GM18867 (cell line): ENCODE results near the gene SNCA.

Experiments used
- ATAC-seq: cut with Tn5 transposase; IDR thresholded peaks from one replicate; pipeline ENCODE4 v1.9.1; 2021; ENCODE audit warnings: mild to moderate bottlenecking, moderate library complexity; ENCODE audit not compliant: unreplicated experiment

SNCA gene

GRCh38 chr4:89820010-89820409 is 17.0 kb downstream of the SNCA start:
- ATAC-seq: no peak

GRCh38 chr4:89814362-89814761 is 22.6 kb downstream of the SNCA start:
- ATAC-seq: no peak

GRCh38 chr4:89813197-89813596 is 23.8 kb downstream of the SNCA start:
- ATAC-seq: no peak

- no peak for ATAC-seq
Observed at GRCh38 chr4:89807441-89808140, 29.4 kb downstream of the SNCA start.

DNA sequence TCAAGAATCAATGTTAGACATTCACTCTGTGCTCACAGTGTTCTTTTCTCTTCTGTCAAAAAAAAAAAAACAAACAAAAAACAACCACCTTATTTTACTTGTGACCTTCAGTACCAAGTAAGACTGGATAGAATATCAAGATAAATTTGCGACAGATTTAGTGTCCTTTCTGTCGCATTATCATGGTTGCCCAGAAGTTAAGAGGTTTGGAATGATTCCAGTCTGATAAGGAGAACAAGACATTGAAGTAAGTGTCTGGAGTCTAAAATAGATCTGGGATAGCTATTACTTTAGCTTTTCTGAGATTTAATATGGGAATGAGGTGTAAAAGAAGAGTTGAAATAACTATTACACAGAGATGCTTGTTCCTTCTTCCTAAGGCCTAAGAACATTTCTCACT is 31.7 kb downstream of the SNCA start:
- no peak for ATAC-seq

GRCh38 chr4:89803915-89804314 is 33.0 kb downstream of the SNCA start:
- no peak for ATAC-seq

- no peak for ATAC-seq
Observed at GRCh38 chr4:89803036-89803435, 33.9 kb downstream of the SNCA start.

DNA sequence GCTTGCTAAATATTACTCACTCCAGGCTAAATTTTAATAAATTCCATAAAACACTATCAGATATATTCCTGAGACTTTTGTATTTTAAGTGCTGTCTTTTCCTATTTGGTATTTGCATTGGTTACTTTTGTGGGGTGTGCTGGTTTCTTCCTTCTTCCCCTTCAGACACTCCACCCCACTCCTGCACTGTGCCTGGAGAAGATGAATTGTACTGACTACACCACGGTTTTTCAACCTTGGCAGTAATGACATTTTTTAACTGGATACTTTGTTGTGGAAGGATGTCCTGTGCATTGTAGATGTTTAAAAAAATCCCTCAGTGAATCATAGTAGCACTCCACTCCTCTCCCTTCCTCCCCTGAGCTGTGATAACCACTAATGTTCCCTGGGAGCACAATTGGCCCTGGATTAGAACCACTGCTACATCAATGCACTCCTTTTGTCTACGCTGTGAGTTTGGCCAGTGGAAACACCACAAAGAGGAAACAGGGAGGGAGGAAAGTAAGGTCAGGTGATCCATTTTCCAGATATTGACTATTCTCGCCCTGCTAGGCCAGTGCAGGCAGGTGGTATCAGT is 36.3 kb downstream of the SNCA start:
- ATAC-seq: no peak

- no peak for ATAC-seq
Observed at GRCh38 chr4:89800012-89800516, 36.9 kb downstream of the SNCA start.

GRCh38 chr4:89799071-89799470 is 37.9 kb downstream of the SNCA start:
- no peak for ATAC-seq

DNA sequence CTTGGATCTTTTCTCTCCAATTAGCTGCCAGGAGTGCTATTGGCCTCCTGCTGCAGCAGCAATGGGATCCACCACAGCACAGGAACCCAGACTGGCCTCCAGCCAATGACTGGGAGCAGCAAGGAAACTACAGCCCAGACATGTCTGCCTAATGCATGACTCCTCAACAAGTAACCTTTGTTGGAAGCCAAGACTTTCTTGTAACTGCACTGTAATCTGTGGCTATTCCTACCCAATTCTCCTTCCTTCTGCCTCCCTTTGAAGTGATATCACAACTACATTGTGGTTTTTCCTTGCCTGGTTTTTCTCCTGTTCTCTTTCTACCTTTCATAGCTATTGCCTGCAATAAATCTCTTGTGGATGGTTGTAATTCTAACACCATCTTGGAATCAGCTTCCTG is 39.8 kb downstream of the SNCA start:
- no peak for ATAC-seq

DNA sequence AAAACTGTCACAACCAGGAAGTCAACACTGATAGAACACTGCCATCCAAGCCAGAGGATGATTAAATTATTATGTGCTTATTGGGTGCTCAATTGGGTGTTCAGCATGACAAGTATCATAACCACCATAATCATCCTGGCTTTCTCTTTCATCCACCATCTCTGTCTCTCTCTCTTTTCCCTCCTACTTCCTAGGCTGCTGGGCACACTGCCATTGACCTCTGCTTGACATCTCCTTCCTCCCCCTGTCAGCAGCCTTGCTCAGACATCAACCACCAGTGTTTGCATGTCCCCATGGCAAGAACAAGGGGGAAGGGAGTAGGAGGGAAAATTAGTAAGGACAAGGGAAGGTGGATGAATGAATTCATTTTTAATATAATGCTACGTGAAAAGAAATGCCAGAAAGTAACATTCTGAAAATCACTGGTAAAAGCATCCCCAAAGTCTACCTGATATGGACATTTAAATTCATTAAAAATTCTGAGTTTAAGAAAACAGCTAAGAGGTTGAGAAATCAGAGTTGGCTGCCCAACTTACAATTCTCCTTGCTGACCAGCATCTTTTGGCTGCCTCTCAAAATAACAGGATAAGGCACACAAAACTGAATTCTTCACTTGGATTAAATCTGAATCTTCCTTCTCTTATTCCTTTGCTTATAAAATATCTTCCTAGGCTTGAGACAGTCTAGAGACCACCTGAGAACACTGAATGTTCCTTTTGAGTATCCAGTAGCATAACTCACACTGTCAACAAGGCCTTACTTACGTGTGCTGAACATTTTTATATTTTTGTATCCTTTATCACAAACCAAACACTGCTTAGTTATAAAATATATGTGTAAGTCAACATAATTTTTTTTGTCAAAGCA is 48.5 kb downstream of the SNCA start:
- ATAC-seq: no peak

- ATAC-seq: no peak
Observed at GRCh38 chr4:89784686-89785231, 52.2 kb downstream of the SNCA start.

- no peak for ATAC-seq
Observed at GRCh38 chr4:89781321-89781720, 55.6 kb downstream of the SNCA start.

- ATAC-seq: no peak
Observed at GRCh38 chr4:89773805-89774204, 63.2 kb downstream of the SNCA start.

GRCh38 chr4:89769856-89770255 is 67.1 kb downstream of the SNCA start:
- ATAC-seq: no peak

DNA sequence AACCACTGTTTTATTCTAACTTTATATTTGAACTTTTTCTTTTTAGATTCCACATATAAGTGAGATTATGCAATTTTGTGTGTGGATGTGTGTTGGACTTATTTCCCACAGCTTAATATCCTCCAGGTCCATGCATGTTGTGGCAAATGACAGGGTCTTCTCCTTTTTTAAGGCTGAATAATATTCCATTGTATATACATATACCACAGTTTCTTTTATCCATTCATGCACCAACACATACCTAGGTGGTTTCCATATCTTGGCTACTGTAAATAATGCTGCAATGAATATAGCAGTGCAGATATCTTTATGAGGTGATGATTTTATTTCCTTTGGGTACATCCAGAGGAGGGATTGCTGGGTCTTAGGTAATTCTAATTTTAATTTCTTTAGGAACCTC is 69.0 kb downstream of the SNCA start:
- no peak for ATAC-seq

GRCh38 chr4:89765966-89766365 is 71.0 kb downstream of the SNCA start:
- no peak for ATAC-seq

DNA sequence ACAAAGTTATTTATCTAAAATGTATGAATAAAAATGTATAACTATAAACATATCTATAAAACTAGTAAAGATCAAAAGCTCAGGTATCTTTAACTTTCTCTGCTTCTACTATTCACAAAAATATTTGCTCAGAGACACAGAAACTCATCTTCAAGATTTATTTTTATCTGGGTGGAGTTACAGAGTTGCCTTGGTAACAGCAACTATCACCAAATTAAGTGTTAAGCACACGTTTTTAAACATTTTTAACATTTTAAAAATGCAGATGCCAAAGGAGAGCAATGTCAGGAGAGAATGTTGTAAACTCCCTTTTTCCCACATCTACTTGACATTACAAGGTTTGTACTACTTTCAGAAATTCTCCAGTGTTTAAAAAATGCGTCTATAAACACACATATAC is 71.4 kb downstream of the SNCA start:
- no peak for ATAC-seq

GRCh38 chr4:89762311-89762710 is 74.7 kb downstream of the SNCA start:
- no peak for ATAC-seq

DNA sequence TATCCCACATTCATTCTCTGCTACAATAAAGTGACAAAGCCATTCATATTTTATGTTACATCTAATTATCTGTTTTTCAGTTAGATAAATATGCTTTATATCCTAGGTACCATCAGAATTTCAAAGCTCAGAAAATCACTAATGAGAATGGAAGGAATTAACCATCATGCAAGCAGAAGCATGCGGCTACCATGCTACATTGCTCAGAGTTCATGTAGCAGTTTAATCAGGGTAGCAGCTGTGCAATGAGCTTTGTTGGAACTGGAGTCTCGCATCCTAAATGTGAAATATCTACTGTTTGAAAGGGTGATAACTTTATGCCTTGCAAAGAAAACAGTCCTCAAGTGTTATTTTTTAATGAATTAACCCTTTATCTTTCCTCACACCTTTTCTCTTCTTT is 77.5 kb downstream of the SNCA start:
- ATAC-seq: no peak
